Effector memory CD8-positive, alpha-beta T cell (primary cell): Measurements from ENCODE around the gene NFE2L2.
"Not testable (repeated sequence)": the region's sequence is repeated elsewhere in the genome, so short reads cannot be mapped to it uniquely, and the experiment has no call there.

Experiments
- ATAC-seq: fragments of 150-1000 bp; cut with Tn5 transposase; replicated peaks from 2 replicates; pipeline ENCODE4 v1.10.0; 2021; ENCODE audit warnings: mild to moderate bottlenecking, moderate library complexity
- DNase-seq, 3 experiments: peaks; one replicate each; pipeline ENCODE4 v3.0.0; 2021
- H3K27ac Mint-ChIP-seq, 2 donors: one replicate each; pipeline ENCODE4 v1.8.0; 2022; ENCODE audit warnings: mild to moderate bottlenecking in 2 of 2, mixed read lengths in 2 of 2, moderate library complexity in 2 of 2
- H3K27me3 Mint-ChIP-seq, 2 donors: one replicate each; pipeline ENCODE4 v1.8.0; 2022; ENCODE audit warnings: mixed read lengths in 2 of 2
- H3K36me3 Mint-ChIP-seq: one replicate; pipeline ENCODE4 v1.8.0; 2022; ENCODE audit warnings: mild to moderate bottlenecking, moderate library complexity, mixed read lengths; ENCODE audit not compliant: insufficient read depth
- H3K4me1 Mint-ChIP-seq, 2 donors: one replicate each; pipeline ENCODE4 v1.8.0; 2022; ENCODE audit warnings: low read depth in 2 of 2, mixed read lengths in 2 of 2
- H3K4me3 Mint-ChIP-seq, 2 donors: one replicate each; pipeline ENCODE4 v1.8.0; 2022; ENCODE audit warnings: mild to moderate bottlenecking in 2 of 2, mixed read lengths in 2 of 2, moderate library complexity in 2 of 2
- H3K9me3 Mint-ChIP-seq, 2 donors: one replicate each; pipeline ENCODE4 v1.8.0; 2022; ENCODE audit warnings: mixed read lengths in 2 of 2
- total RNA-seq, 9 experiments: gene quantifications; one replicate each; lab custom pipeline; 2026; lab: John Stamatoyannopoulos, UW

NFE2L2 gene
- total RNA-seq = 93.6 to 149 (median 119) reads per million in 9 experiments

GRCh38 chr2:177264693-177265587, at the start of gene NFE2L2:
NFE2L2 (minus strand) TSS chr2:177264727; CDS start chr2:177264576, 151 bp downstream.
- H3K27me3 Mint-ChIP-seq = no peaks in the 10 kb centered on the region
- H3K27ac Mint-ChIP-seq = peak within 1 kb of the TSS; percentile 99
- no peaks in the 10 kb centered on the region for H3K9me3 Mint-ChIP-seq
- H3K4me1 Mint-ChIP-seq = peaks cover 32 to 38% of the 10 kb centered on the region in 2 donors
- peak within 1 kb of the TSS; percentile 88 to 96 for H3K4me3 Mint-ChIP-seq
- DNase-seq (peak; percentile 94 to 96 (median 95)), ATAC-seq (peak; percentile 66)
- H3K36me3 Mint-ChIP-seq = peaks cover 31% of the 10 kb centered on the region

DNA sequence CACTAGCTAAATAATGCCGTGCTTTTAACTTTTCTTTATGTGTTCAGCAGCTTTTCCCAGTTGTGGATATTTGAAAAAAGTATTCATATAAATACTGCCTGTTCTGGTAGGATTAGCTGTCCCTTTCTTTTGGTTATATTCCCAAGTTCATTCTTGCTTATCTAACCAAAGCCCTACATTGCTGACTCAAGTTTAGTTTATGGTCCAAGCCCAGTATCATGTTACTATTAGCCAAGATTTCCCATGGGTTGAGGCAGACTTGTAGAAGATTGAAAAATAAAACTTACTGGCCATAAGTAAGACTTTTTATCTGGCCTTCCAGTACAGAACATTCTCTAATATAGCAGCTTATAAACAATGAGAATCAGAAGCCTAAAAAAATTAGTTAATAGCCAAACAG, 49.7 kb upstream of the NFE2L2 start:
- no peak for ATAC-seq
- no peak overlapping the region for H3K4me3 Mint-ChIP-seq
- peaks cover 7% of the 10 kb centered on the region for H3K36me3 Mint-ChIP-seq
- H3K9me3 Mint-ChIP-seq = no peaks in the 10 kb centered on the region
- no peak for DNase-seq
- H3K27ac Mint-ChIP-seq = no peak overlapping the region
- peaks cover 2 to 3% of the 10 kb centered on the region in 2 donors for H3K4me1 Mint-ChIP-seq
- H3K27me3 Mint-ChIP-seq = no peaks in the 10 kb centered on the region

DNA sequence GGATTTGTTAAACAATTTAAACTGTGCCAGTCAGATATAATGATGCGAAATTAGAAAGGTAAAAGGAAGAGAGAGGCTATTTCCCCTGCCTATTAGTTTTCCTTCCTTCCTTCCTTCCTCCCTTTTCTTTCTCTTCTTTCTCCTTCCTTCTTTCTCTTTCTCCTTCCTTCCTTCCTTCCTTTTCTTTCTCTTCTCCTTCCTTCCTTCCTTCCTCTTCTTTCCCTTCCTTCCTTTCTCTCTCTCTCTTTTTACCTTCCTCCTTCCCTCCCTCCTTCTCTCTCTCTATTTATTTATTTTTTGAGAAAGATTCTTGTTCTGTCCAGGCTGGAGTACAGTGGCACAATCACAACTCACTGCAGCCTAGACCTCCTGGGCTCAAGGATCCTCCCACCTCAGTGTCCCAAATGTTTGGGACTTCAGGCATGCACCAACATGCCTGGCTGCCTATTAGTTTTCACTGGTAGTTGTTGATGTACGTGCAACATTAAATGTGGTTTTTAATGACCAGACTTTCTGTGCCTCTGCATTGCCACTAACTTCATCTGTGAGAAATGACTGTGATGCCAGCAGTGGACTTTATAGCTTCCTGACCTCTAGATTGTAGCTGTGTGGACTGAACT, 48.7 kb upstream of the NFE2L2 start:
- peaks cover 3% of the 10 kb centered on the region in 2 donors for H3K4me1 Mint-ChIP-seq
- peak overlapping the region in 1 of 2 donors; percentile 9 for H3K27ac Mint-ChIP-seq

DNA sequence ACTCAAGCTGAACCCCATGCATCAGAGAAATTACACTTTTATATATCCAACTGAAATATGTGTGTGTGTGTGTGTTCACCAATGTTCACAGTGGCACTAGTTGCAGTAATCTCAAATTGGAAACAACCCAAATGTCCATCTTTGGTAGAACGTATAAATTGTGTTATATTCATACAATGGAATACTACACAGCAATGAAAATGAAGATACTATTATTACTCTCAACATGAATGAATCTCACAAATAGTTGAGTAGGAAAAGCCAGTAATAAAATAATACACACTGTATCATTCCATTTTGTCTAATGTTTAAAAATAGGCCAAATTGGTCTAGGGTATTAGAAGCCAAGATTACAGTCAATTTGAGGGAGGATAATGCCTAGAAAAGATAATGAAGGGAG, 48.0 kb upstream of the NFE2L2 start:
- no peaks in the 10 kb centered on the region for H3K27me3 Mint-ChIP-seq
- H3K36me3 Mint-ChIP-seq = peaks cover 7% of the 10 kb centered on the region
- H3K4me3 Mint-ChIP-seq = no peak overlapping the region
- H3K4me1 Mint-ChIP-seq = peaks cover 3% of the 10 kb centered on the region in 2 donors
- no peak overlapping the region for H3K27ac Mint-ChIP-seq
- H3K9me3 Mint-ChIP-seq = no peaks in the 10 kb centered on the region
- ATAC-seq (no peak), DNase-seq (no peak)

More for the DNA sequence above, 48.7 kb upstream of the NFE2L2 start:
- ATAC-seq (no peak), DNase-seq (no peak)
- Mint-ChIP-seq H3K4me3 (no peak overlapping the region), H3K36me3 (peaks cover 7% of the 10 kb centered on the region), H3K27me3 (no peaks in the 10 kb centered on the region), H3K9me3 (no peaks in the 10 kb centered on the region)

- not testable (repeated sequence) for H3K36me3 Mint-ChIP-seq, H3K4me1 Mint-ChIP-seq, DNase-seq, H3K27me3 Mint-ChIP-seq, H3K9me3 Mint-ChIP-seq
- peak; percentile 89 for ATAC-seq
- Mint-ChIP-seq H3K4me3 (peak overlapping the region in 1 of 2 donors; percentile 5), H3K27ac (peak overlapping the region in 1 of 2 donors; percentile 38)
Measured at GRCh38 chr2:177309672-177310309, 45.3 kb upstream of the NFE2L2 start.

- H3K4me1 Mint-ChIP-seq = peaks cover 3% of the 10 kb centered on the region in 2 donors
- DNase-seq = no peak
Measured at GRCh38 chr2:177306550-177306949, 42.0 kb upstream of the NFE2L2 start.

DNA sequence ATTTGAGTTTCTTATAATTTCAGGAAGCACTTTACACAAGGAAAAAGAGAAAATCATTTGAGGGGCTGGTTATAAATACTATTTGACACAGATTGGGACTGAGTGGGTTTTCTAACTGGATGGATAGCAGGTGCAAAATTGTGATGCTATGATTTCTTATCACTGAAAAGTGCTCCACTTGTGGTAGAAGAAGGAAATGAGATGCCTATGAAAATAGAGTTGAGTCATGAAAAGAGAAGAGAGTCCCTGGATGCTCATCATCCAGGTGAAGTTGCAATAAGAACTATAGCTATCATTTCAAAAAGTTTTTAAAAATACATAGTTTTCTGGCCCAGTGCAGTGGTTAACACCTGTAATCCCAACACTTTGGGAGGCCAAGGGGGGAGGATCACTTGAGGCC, 39.4 kb upstream of the NFE2L2 start:
- no peaks in the 10 kb centered on the region for H3K27me3 Mint-ChIP-seq
- no peak overlapping the region for H3K27ac Mint-ChIP-seq
- ATAC-seq (no peak), DNase-seq (no peak)
- no peaks in the 10 kb centered on the region for H3K9me3 Mint-ChIP-seq
- no peaks in the 10 kb centered on the region for H3K36me3 Mint-ChIP-seq
- H3K4me3 Mint-ChIP-seq = no peak overlapping the region
- H3K4me1 Mint-ChIP-seq = no peaks in the 10 kb centered on the region

More at GRCh38 chr2:177306550-177306949, 42.0 kb upstream of the NFE2L2 start:
- H3K36me3 Mint-ChIP-seq = peaks cover 7% of the 10 kb centered on the region
- H3K9me3 Mint-ChIP-seq = no peaks in the 10 kb centered on the region
- H3K4me3 Mint-ChIP-seq = no peak overlapping the region
- no peak for ATAC-seq
- no peaks in the 10 kb centered on the region for H3K27me3 Mint-ChIP-seq
- no peak overlapping the region for H3K27ac Mint-ChIP-seq

GRCh38 chr2:177302552-177302951, 38.0 kb upstream of the NFE2L2 start:
- no peak for ATAC-seq

GRCh38 chr2:177298191-177298590, 33.7 kb upstream of the NFE2L2 start:
- Mint-ChIP-seq H3K9me3 (no peaks in the 10 kb centered on the region), H3K4me3 (no peak overlapping the region), H3K36me3 (no peaks in the 10 kb centered on the region), H3K27me3 (no peaks in the 10 kb centered on the region), H3K27ac (peak overlapping the region in 1 of 2 donors; percentile 13), H3K4me1 (no peaks in the 10 kb centered on the region)
- DNase-seq (no peak), ATAC-seq (no peak)

More at GRCh38 chr2:177302552-177302951, 38.0 kb upstream of the NFE2L2 start:
- H3K4me1 Mint-ChIP-seq = no peaks in the 10 kb centered on the region
- H3K27me3 Mint-ChIP-seq = no peaks in the 10 kb centered on the region
- H3K9me3 Mint-ChIP-seq = no peaks in the 10 kb centered on the region
- DNase-seq = no peak
- H3K4me3 Mint-ChIP-seq = no peak overlapping the region
- no peak overlapping the region for H3K27ac Mint-ChIP-seq
- H3K36me3 Mint-ChIP-seq = no peaks in the 10 kb centered on the region

GRCh38 chr2:177296040-177296439, 31.5 kb upstream of the NFE2L2 start:
- Mint-ChIP-seq H3K9me3 (no peaks in the 10 kb centered on the region), H3K4me1 (no peaks in the 10 kb centered on the region), H3K4me3 (no peak overlapping the region), H3K36me3 (no peaks in the 10 kb centered on the region), H3K27ac (no peak overlapping the region), H3K27me3 (no peaks in the 10 kb centered on the region)
- DNase-seq (no peak), ATAC-seq (peak; percentile 75)

DNA sequence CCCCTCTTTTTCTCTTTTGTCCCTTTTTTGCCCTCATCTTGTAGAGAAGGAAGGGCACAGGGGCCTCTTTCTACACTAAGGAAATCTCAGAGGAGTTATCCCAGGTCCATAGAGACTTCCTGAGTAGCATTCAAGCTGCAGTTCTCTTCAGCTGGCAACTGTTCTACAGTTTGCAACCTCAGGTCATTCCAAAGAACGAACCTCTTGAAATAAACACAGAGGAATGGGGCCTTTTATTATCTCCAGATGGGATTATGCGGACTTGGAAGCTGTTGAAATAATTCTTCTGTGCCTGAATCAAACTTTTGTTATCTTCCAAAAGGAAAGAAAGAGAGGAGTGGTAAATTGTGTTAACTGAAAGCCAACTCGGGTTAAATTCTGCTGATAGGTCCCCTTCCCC, 31.0 kb upstream of the NFE2L2 start:
- Mint-ChIP-seq H3K27ac (no peak overlapping the region), H3K4me3 (no peak overlapping the region), H3K9me3 (no peaks in the 10 kb centered on the region), H3K36me3 (no peaks in the 10 kb centered on the region), H3K4me1 (no peaks in the 10 kb centered on the region), H3K27me3 (no peaks in the 10 kb centered on the region)
- ATAC-seq (no peak), DNase-seq (no peak)

DNA sequence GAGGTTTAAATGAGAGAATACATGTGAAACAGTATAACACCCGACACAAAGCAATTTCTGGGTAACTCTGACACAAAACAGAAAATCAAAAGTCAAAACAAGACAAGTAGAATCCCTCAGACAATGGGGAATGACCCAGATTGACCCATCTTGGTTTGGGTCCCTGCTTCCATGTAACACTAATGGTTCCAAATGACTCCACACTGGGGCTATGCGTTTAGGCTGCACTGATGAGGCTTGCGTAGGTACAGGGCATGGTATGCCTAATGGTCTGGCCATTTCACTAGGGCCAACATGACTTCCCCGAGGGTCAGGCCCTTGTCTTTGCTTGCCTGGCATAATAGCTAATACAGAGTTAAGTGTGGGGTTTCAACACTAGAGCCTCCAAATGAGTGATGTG, 27.2 kb upstream of the NFE2L2 start:
- Mint-ChIP-seq H3K9me3 (no peaks in the 10 kb centered on the region), H3K36me3 (no peaks in the 10 kb centered on the region), H3K27ac (no peak overlapping the region), H3K4me3 (no peak overlapping the region), H3K4me1 (peaks cover 0 to 7% of the 10 kb centered on the region in 2 donors), H3K27me3 (no peaks in the 10 kb centered on the region)
- DNase-seq (no peak), ATAC-seq (no peak)

DNA sequence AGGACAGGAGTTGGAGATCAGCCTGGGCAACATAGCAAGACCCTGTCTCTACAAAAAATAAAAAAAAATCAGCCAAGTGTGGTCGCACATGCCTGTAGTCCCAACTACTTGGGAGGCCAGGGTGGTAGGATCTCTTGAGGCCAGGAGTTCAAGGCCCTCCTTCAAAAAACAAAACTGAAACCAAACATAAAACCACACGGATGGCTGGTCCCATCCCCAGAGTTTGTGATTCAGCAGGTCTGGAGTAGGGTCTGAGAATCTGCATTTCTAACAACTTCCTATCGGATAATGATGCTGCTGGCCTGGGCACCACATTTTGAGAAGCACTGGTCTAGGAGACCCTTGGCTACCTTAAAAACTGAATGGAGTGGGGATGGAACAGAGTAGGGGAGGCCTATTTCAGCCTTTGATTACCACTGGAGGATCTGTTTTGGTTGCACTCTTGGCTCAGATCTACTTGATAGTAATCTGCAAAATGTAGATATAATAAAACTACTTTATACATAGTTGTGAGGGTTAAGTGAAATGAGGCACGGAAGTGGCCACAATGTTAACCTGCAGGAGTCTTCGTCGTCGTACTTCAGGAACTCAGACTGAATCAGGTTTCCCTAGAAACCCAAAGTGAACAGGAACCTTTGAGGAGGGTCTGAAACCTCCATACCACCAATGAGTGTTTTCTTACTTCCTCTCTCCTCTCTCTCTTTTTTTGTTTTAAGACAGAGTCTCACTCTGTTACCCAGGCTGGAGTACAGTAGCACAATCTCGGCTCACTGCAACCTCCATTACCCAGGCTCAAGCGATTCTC, 25.5 kb upstream of the NFE2L2 start:
- Mint-ChIP-seq H3K27me3 (no peaks in the 10 kb centered on the region), H3K36me3 (no peaks in the 10 kb centered on the region), H3K4me1 (peaks cover 0 to 7% of the 10 kb centered on the region in 2 donors), H3K4me3 (peak overlapping the region; percentile 48 to 77), H3K9me3 (no peaks in the 10 kb centered on the region), H3K27ac (peak overlapping the region; percentile 83 to 89)
- DNase-seq (no peak), ATAC-seq (peak; percentile 61)
